LNCaP clone FGC (cell line): ENCODE results near the gene FCGR2B.

Experiments used
- DNase-seq: peaks from one replicate; pipeline ENCODE4 v3.0.0-alpha.2; 2011; ENCODE audit warnings: low read depth
- H3K4me3 ChIP-seq: 2 replicates; pipeline ENCODE4 v1.5.1; 2011; ENCODE audit warnings: mild to moderate bottlenecking, low read depth, low read length, control low read depth
- TF ChIP-seq, protein P1 (sequence below): IDR thresholded peaks from 2 replicates; pipeline ENCODE4 v1.5.1; 2012; ENCODE audit warnings: mild to moderate bottlenecking; ENCODE audit not compliant: control insufficient read depth, insufficient read depth; ENCODE audit errors: extremely low read depth

Gene FCGR2B

GRCh38 chr1:161702250-161702649 lies 39.3 kb downstream of the FCGR2B start:
- no peak overlapping the region for H3K4me3 ChIP-seq
- no peak for DNase-seq
- TF ChIP-seq, protein P1, sequence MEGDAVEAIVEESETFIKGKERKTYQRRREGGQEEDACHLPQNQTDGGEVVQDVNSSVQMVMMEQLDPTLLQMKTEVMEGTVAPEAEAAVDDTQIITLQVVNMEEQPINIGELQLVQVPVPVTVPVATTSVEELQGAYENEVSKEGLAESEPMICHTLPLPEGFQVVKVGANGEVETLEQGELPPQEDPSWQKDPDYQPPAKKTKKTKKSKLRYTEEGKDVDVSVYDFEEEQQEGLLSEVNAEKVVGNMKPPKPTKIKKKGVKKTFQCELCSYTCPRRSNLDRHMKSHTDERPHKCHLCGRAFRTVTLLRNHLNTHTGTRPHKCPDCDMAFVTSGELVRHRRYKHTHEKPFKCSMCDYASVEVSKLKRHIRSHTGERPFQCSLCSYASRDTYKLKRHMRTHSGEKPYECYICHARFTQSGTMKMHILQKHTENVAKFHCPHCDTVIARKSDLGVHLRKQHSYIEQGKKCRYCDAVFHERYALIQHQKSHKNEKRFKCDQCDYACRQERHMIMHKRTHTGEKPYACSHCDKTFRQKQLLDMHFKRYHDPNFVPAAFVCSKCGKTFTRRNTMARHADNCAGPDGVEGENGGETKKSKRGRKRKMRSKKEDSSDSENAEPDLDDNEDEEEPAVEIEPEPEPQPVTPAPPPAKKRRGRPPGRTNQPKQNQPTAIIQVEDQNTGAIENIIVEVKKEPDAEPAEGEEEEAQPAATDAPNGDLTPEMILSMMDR, result no peak

DNA sequence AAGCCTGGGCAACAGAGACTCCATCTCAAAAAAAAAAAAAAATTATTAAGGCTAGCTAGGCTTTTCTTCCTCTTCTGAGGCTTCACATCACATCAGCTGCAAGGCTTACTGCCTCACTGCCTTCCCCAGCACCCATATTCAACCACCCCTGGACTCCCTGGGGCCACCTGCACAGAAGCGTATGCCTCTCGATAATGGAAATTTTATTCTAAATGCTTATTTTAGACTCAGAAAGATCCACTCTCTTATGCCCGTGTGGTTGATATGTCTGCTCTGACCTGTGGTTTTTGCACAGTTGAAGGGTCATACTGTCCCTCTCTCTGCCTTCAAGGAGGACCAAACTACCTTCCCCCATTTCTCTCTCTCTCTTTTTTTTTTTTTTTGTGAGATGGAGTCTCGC lies 42.6 kb downstream of the FCGR2B start:
- H3K4me3 ChIP-seq, result no peak overlapping the region
- DNase-seq, result no peak

GRCh38 chr1:161706113-161706481 lies 43.2 kb downstream of the FCGR2B start:
- TF ChIP-seq, protein P1, result no peak
- no peak overlapping the region for H3K4me3 ChIP-seq
- DNase-seq, result no peak

More for the DNA sequence above, 42.6 kb downstream of the FCGR2B start:
- TF ChIP-seq, protein P1, result no peak

DNA sequence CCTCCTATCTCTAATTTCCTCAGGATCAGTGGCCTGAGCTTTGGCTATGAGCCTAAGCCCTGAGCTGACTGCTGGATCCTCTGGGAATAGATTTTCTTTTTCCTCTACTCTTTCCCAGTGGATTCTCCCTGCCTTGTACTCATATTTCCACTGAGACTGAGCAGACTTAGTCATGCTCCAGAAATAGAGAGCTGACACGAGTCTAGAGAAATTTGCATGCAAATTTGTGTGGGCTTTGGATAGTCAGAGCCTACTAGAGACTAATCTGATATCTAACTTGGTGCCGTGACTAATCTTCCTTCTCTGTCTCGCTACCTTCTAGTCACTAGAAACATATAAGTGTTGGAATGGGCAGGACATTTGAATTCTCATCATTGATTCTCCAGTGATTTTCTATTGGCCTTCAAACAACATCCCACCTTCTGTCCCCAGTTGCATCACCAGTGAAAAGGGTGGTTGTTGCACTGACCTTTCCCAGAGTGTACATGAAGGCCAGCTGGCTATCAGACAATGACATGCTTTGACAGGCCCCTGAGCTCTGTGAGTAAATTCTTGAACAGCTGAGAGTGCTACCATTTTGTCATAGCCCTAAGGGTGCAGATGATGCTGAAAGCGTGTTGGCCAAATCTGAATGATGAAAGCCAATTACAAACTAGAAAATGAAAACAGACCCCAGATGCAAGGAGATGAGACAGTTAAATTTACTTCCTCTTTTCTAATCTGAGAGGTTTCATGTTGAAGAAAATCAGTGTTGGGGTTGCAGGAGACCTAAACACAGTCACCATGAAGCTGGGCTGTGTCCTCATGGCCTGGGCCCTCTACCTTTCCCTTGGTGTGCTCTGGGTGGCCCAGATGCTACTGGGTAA lies 43.8 kb downstream of the FCGR2B start, which contains the start of gene FCRLA:
Gene FCRLA (plus strand): TSS at position 748 of the 866 bp plus-strand sequence. CDS start 36 bp downstream, at position 784.
- DNase-seq, result no peak
- TF ChIP-seq, protein P1, result no peak
- no peak within 1 kb of the TSS for H3K4me3 ChIP-seq

GRCh38 chr1:161707503-161707902 lies 44.6 kb downstream of the FCGR2B start:
- TF ChIP-seq, protein P1, result no peak
- no peak overlapping the region for H3K4me3 ChIP-seq
- no peak for DNase-seq

- DNase-seq, result no peak
- no peak overlapping the region for H3K4me3 ChIP-seq
- TF ChIP-seq, protein P1, result no peak
Observed at GRCh38 chr1:161709373-161709772, 46.4 kb downstream of the FCGR2B start.
